ENCODE results near the gene CYB5D1.

DNA sequence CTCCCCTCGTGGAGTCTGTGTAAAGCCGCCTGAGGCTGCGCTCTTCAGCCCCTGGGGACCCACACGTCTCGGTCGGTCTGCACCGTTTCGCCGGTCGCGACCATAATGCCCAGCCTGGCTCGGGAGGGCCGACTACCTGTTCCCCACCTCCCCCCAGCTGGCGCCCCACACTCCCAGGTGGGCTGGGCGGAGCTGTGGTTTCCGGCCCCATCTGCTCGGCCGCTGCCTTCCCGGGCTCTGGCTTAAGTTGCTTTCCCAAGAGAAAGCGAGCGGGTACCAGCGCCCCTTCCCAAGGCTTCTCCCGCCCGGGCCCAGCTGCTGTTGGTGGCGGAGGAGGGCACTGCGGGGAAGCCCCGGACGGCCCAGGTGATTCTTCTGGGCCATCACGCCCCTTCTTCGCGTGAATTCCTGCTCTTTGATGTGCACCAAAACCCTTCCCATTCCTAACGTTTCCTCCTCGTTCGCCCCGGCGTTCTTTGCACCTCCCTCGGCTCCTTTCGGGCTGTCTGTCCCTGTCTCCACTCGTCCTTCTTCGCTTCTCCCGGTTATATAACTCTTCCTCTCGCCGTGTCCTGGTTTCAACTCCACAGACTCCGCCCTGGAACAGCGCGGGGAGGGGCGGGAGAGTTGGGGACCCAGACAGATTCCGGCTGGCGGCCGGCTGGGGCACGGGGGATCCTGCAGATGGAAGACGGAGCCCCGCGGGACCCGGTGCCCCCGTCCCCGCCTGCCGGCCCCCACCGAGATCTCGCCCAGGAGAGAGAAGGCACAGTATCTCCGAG is 21.8 kb upstream of the CYB5D1 start:
- TF ChIP-seq, protein P1, sequence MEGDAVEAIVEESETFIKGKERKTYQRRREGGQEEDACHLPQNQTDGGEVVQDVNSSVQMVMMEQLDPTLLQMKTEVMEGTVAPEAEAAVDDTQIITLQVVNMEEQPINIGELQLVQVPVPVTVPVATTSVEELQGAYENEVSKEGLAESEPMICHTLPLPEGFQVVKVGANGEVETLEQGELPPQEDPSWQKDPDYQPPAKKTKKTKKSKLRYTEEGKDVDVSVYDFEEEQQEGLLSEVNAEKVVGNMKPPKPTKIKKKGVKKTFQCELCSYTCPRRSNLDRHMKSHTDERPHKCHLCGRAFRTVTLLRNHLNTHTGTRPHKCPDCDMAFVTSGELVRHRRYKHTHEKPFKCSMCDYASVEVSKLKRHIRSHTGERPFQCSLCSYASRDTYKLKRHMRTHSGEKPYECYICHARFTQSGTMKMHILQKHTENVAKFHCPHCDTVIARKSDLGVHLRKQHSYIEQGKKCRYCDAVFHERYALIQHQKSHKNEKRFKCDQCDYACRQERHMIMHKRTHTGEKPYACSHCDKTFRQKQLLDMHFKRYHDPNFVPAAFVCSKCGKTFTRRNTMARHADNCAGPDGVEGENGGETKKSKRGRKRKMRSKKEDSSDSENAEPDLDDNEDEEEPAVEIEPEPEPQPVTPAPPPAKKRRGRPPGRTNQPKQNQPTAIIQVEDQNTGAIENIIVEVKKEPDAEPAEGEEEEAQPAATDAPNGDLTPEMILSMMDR (conservative IDR thresholded peaks at IDR 0.05; ENCODE audit: low read depth, low read length): no peak
- no peak for TF ChIP-seq EZH2 (IDR thresholded peaks at IDR 0.05; ENCODE audit: borderline replicate concordance, low read depth, low read length, poor library complexity, severe bottlenecking)
